ENCODE data around the gene FAM171A1. TPM values are rescaled to one million over a fixed set of nuclear protein-coding genes. Genes with fewer than 3 reads are reported as not detected.

The FAM171A1 gene
- polyA plus RNA-seq, 1 of the 3 experiments (the other 2 are of a cell fraction) = 26.3 TPM

DNA sequence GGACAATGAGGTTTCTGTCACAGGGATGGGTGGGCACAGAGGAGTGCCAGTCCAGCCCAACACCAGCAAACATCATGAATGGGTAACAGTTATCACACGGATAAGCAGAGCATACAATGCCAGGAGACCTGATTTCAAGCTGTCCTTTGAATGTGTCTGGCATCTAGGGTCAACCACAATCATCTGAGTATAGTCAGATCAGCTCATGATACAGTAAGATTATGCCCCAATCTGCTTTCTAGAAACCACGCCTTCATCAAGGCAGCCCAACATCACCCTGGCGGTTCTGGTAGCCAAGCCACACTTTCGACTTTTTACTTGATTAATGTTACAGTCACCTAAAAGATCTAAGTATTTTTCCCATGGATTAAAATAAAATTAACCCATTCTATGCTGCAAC lies 10.5 kb downstream of the FAM171A1 start:
- POLR2A ChIA-PET = no interaction called here
- Histone ChIP-seq H2AFZ (ENCODE audit: low read depth) (no peak overlapping the region), H3K36me3 (replicated peaks in 1 of 2; ENCODE audit: control insufficient read depth in 1 of 2, insufficient read depth in 2 of 2, low read length in 1 of 2) (no peaks in the 10 kb centered on the region), H3K9ac (no peak overlapping the region), H4K20me1 (ENCODE audit: insufficient read depth) (no peaks in the 10 kb centered on the region), H3F3A (replicated peaks; ENCODE audit: insufficient read depth) (peaks cover 4% of the 10 kb centered on the region), H3K79me2 (ENCODE audit: insufficient read depth) (peaks cover 49% of the 10 kb centered on the region), H3K9me2 (no peaks in the 10 kb centered on the region), H3K9me3 (no peaks in the 10 kb centered on the region), H3K4me3 (ENCODE audit: low read depth in 2 of 2, low read length in 1 of 2) (no peak overlapping the region), H3K4me2 (no peak overlapping the region), H3K4me1 (ENCODE audit: control insufficient read depth in 1 of 2, insufficient read depth in 2 of 2, low read depth in 1 of 2, low read length in 1 of 2) (no peaks in the 10 kb centered on the region), H3K27me3 (ENCODE audit: insufficient read depth) (no peaks in the 10 kb centered on the region), H3K27ac (ENCODE audit: low read depth in 2 of 2, low read length in 1 of 2) (no peak overlapping the region)
- WGBS (ENCODE audit: low lambda C conversion rate) = 85% methylated on average over 4 of the region's 4 CpGs
- DNase-seq = no peak
- CTCF ChIA-PET = no interaction called here
- no peak for TF ChIP-seq NFIC (IDR thresholded peaks at IDR 0.05; ENCODE audit: borderline replicate concordance)
- TF ChIP-seq TEAD4 (IDR thresholded peaks at IDR 0.05; ENCODE audit: borderline replicate concordance, insufficient read depth) = no peak
- no peak for TF ChIP-seq CHD2 (IDR thresholded peaks at IDR 0.05; ENCODE audit: low read length, partially characterized antibody)
- TF ChIP-seq, protein P1, sequence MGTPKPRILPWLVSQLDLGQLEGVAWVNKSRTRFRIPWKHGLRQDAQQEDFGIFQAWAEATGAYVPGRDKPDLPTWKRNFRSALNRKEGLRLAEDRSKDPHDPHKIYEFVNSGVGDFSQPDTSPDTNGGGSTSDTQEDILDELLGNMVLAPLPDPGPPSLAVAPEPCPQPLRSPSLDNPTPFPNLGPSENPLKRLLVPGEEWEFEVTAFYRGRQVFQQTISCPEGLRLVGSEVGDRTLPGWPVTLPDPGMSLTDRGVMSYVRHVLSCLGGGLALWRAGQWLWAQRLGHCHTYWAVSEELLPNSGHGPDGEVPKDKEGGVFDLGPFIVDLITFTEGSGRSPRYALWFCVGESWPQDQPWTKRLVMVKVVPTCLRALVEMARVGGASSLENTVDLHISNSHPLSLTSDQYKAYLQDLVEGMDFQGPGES (IDR thresholded peaks at IDR 0.05; ENCODE audit: low read depth, low read length) = no peak
- TF ChIP-seq SMC3 (IDR thresholded peaks at IDR 0.05; ENCODE audit: low read depth, low read length) = no peak
- TF ChIP-seq, protein P2, sequence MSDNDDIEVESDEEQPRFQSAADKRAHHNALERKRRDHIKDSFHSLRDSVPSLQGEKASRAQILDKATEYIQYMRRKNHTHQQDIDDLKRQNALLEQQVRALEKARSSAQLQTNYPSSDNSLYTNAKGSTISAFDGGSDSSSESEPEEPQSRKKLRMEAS (IDR thresholded peaks at IDR 0.05; ENCODE audit: low read depth) = no peak
- no peak for TF ChIP-seq FOXM1 (IDR thresholded peaks at IDR 0.05; ENCODE audit: low read depth)
- TF ChIP-seq TCF12 (IDR thresholded peaks at IDR 0.05) = no peak
- TF ChIP-seq YY1 (IDR thresholded peaks at IDR 0.05; ENCODE audit: low read depth) = no peak
- TF ChIP-seq EP300 (IDR thresholded peaks at IDR 0.05; ENCODE audit: borderline replicate concordance in 1 of 2, low read depth in 1 of 2, low read length in 1 of 2) = no peak
- TF ChIP-seq MXI1 (IDR thresholded peaks at IDR 0.05; ENCODE audit: low read depth, low read length) = no peak
- TF ChIP-seq, protein P3, sequence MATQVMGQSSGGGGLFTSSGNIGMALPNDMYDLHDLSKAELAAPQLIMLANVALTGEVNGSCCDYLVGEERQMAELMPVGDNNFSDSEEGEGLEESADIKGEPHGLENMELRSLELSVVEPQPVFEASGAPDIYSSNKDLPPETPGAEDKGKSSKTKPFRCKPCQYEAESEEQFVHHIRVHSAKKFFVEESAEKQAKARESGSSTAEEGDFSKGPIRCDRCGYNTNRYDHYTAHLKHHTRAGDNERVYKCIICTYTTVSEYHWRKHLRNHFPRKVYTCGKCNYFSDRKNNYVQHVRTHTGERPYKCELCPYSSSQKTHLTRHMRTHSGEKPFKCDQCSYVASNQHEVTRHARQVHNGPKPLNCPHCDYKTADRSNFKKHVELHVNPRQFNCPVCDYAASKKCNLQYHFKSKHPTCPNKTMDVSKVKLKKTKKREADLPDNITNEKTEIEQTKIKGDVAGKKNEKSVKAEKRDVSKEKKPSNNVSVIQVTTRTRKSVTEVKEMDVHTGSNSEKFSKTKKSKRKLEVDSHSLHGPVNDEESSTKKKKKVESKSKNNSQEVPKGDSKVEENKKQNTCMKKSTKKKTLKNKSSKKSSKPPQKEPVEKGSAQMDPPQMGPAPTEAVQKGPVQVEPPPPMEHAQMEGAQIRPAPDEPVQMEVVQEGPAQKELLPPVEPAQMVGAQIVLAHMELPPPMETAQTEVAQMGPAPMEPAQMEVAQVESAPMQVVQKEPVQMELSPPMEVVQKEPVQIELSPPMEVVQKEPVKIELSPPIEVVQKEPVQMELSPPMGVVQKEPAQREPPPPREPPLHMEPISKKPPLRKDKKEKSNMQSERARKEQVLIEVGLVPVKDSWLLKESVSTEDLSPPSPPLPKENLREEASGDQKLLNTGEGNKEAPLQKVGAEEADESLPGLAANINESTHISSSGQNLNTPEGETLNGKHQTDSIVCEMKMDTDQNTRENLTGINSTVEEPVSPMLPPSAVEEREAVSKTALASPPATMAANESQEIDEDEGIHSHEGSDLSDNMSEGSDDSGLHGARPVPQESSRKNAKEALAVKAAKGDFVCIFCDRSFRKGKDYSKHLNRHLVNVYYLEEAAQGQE (IDR thresholded peaks at IDR 0.05; ENCODE audit: low read depth, low read length) = no peak
- TF ChIP-seq, protein P4, sequence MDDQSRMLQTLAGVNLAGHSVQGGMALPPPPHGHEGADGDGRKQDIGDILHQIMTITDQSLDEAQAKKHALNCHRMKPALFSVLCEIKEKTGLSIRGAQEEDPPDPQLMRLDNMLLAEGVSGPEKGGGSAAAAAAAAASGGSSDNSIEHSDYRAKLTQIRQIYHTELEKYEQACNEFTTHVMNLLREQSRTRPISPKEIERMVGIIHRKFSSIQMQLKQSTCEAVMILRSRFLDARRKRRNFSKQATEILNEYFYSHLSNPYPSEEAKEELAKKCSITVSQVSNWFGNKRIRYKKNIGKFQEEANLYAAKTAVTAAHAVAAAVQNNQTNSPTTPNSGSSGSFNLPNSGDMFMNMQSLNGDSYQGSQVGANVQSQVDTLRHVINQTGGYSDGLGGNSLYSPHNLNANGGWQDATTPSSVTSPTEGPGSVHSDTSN (IDR thresholded peaks at IDR 0.05) = no peak
- TF ChIP-seq MEF2A (IDR thresholded peaks at IDR 0.05; ENCODE audit: borderline replicate concordance, low read depth) = no peak
- TF ChIP-seq, protein P5, sequence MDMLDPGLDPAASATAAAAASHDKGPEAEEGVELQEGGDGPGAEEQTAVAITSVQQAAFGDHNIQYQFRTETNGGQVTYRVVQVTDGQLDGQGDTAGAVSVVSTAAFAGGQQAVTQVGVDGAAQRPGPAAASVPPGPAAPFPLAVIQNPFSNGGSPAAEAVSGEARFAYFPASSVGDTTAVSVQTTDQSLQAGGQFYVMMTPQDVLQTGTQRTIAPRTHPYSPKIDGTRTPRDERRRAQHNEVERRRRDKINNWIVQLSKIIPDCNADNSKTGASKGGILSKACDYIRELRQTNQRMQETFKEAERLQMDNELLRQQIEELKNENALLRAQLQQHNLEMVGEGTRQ (IDR thresholded peaks at IDR 0.05; ENCODE audit: borderline replicate concordance, low read depth, low read length) = no peak
- no peak for TF ChIP-seq RFX5 (IDR thresholded peaks at IDR 0.05; ENCODE audit: low read length)
- TF ChIP-seq, protein P6, sequence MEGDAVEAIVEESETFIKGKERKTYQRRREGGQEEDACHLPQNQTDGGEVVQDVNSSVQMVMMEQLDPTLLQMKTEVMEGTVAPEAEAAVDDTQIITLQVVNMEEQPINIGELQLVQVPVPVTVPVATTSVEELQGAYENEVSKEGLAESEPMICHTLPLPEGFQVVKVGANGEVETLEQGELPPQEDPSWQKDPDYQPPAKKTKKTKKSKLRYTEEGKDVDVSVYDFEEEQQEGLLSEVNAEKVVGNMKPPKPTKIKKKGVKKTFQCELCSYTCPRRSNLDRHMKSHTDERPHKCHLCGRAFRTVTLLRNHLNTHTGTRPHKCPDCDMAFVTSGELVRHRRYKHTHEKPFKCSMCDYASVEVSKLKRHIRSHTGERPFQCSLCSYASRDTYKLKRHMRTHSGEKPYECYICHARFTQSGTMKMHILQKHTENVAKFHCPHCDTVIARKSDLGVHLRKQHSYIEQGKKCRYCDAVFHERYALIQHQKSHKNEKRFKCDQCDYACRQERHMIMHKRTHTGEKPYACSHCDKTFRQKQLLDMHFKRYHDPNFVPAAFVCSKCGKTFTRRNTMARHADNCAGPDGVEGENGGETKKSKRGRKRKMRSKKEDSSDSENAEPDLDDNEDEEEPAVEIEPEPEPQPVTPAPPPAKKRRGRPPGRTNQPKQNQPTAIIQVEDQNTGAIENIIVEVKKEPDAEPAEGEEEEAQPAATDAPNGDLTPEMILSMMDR (IDR thresholded peaks at IDR 0.05) = no peak
- no peak for TF ChIP-seq GATA2 (CRISPR knock-in tag; IDR thresholded peaks at IDR 0.05)
- no peak for TF ChIP-seq RAD21 (IDR thresholded peaks at IDR 0.05; ENCODE audit: low read length)
- no peak for TF ChIP-seq EZH2phosphoT487 (IDR thresholded peaks at IDR 0.05; ENCODE audit: borderline replicate concordance, low read depth)
